ENCODE data around the gene GCA. TPM values are rescaled to one million over a fixed set of nuclear protein-coding genes. Genes with fewer than 3 reads are reported as not detected.

GCA gene
- total RNA-seq, 1 donor from 2014 or later, result 11.7 TPM

- intact Hi-C loops (cut with micrococcal nuclease), result no loop called here
- no peaks in the 10 kb centered on the region for H3K27me3 Mint-ChIP-seq (ENCODE audit: low read depth)
- DNase-seq (ENCODE audit: low spot score), result no peak
- no peaks in the 10 kb centered on the region for H3K36me3 Mint-ChIP-seq (ENCODE audit: low read depth)
- H3K4me1 Mint-ChIP-seq (ENCODE audit: low read depth), result no peaks in the 10 kb centered on the region
- H3K9me3 Mint-ChIP-seq, result no peaks in the 10 kb centered on the region
- H3K4me3 Mint-ChIP-seq (ENCODE audit: low read depth), result no peak overlapping the region
- no peak overlapping the region for H3K27ac Mint-ChIP-seq
These were observed 46.9 kb downstream of the GCA start for GRCh38 chr2:162390801-162391200.

DNA sequence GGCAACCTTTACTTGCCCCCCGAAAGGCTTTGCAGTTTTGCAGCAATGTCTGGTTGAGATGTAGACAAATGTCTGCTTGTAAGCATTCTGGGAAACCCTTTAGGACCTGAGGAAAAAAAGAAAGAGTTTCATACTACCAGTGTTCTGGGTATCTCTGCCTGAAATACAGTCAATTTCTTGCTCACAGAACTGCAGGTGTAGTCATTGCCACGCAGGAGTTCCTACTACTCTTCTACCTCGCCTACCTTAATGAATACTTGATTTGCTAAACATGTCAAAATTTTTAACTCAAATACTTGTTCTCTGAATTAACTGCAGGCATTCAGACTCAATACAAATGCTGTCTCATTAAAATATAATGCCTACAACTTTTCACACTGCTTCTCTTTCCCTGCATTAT, 56.4 kb downstream of the GCA start:
- Mint-ChIP-seq H3K27ac (no peak overlapping the region), H3K4me1 (ENCODE audit: low read depth) (no peaks in the 10 kb centered on the region), H3K4me3 (ENCODE audit: low read depth) (no peak overlapping the region), H3K36me3 (ENCODE audit: low read depth) (no peaks in the 10 kb centered on the region), H3K9me3 (no peaks in the 10 kb centered on the region), H3K27me3 (ENCODE audit: low read depth) (peaks cover 3% of the 10 kb centered on the region)
- intact Hi-C loops (cut with micrococcal nuclease), result no loop called here
- no peak for DNase-seq (ENCODE audit: low spot score)

- H3K27ac Mint-ChIP-seq, result no peak overlapping the region
- no peaks in the 10 kb centered on the region for H3K4me1 Mint-ChIP-seq (ENCODE audit: low read depth)
- no peaks in the 10 kb centered on the region for H3K9me3 Mint-ChIP-seq
- DNase-seq (ENCODE audit: low spot score), result no peak
- peaks cover 3% of the 10 kb centered on the region for H3K27me3 Mint-ChIP-seq (ENCODE audit: low read depth)
- no peaks in the 10 kb centered on the region for H3K36me3 Mint-ChIP-seq (ENCODE audit: low read depth)
- intact Hi-C loops (cut with micrococcal nuclease), result no loop called here
- no peak overlapping the region for H3K4me3 Mint-ChIP-seq (ENCODE audit: low read depth)
These were observed 57.9 kb downstream of the GCA start for GRCh38 chr2:162401871-162402270.

DNA sequence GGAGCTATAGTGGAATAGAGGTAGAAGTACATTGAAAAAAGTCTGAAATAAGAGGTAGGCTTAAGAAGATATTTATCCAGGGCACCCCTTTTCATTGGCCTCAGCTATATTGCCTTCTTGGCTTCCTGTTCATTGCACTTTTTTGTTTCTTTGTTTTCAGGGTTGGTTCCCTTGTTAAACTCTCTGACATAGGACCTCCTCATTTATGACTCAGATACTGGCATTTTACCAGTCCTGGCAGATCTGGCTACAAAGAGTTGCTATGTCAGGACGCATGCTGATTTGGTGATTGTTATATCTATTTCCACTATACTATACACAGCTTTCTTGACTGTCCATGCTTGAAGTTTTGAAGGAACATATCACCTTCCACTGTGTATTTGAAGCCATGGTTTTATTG, 60.0 kb downstream of the GCA start:
- Mint-ChIP-seq H3K4me1 (ENCODE audit: low read depth) (no peaks in the 10 kb centered on the region), H3K9me3 (no peaks in the 10 kb centered on the region), H3K36me3 (ENCODE audit: low read depth) (no peaks in the 10 kb centered on the region), H3K27me3 (ENCODE audit: low read depth) (no peaks in the 10 kb centered on the region), H3K27ac (no peak overlapping the region), H3K4me3 (ENCODE audit: low read depth) (no peak overlapping the region)
- intact Hi-C loops (cut with micrococcal nuclease), result no loop called here
- no peak for DNase-seq (ENCODE audit: low spot score)

Other genes with a start within 250 kb of the GCA start
- gene GCG, start 191.9 kb upstream of the GCA start, total RNA-seq, result not detected in 2 replicates
- not detected in 2 replicates for gene FAP, start 100.7 kb upstream of the GCA start, total RNA-seq
- gene IFIH1, start 25.4 kb upstream of the GCA start, total RNA-seq, result 14.5 and 16.1 TPM in 2 replicates

Measured in activated T-helper 2 cell treated with anti-CD3 and anti-CD28 coated beads, Interferon-gamma antibody, Interleukin-2, Interleukin-4, amounts not matched to agents 10 μg/mL and 5 μg/mL and 100 μg/mL, durations not matched to agents 14 hours and 24 hours and 36 hours (primary cell).